GM19397 (cell line): ENCODE results near the gene TIMM29.

Experiments used
- ATAC-seq: cut with Tn5 transposase; IDR thresholded peaks from one replicate; pipeline ENCODE4 v1.9.1; 2021; ENCODE audit warnings: mild to moderate bottlenecking, moderate library complexity; ENCODE audit not compliant: unreplicated experiment

Gene TIMM29

DNA sequence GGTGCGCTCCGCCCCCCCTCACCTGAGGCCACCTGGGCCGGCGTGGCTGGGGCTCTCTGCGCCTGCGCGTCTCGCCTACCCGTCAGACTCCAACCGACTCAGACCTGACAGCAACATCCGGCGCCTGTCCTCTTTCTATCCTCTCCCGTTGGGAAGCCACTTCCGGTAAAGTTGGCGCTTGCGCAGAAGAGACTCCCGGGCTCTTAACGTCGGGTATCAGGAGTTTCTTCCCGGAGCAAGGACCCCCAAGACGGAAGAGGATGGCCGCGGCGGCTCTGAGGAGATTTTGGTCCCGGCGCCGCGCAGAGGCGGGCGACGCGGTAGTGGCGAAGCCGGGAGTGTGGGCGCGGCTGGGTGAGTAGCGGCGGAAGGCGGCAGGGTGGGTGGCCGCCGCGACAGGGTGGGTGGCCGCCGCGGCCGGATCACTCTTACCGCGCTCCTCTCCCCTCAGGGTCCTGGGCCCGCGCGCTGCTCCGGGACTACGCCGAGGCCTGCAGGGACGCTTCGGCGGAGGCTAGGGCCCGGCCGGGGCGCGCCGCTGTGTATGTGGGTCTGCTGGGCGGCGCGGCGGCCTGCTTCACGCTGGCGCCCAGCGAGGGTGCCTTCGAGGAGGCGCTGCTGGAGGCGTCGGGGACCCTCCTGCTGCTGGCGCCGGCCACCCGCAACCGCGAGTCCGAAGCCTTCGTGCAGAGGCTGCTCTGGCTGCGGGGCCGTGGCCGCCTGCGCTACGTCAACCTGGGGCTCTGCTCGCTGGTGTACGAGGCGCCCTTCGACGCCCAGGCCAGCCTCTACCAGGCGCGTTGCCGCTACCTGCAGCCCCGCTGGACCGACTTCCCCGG, at the start of gene TIMM29, which contains the start of gene YIPF2:
TIMM29 (plus strand) TSS at position 249 of the 839 bp plus-strand sequence; CDS start at position 261, 12 bp downstream.
YIPF2 (minus strand) TSS at position 77 of the 839 bp plus-strand sequence. CDS start 229 bp downstream, outside the sequence.
- ATAC-seq: peak; percentile 83

- no peak for ATAC-seq
Measured at GRCh38 chr19:10881403-10882107, 47.1 kb upstream of the TIMM29 start.

DNA sequence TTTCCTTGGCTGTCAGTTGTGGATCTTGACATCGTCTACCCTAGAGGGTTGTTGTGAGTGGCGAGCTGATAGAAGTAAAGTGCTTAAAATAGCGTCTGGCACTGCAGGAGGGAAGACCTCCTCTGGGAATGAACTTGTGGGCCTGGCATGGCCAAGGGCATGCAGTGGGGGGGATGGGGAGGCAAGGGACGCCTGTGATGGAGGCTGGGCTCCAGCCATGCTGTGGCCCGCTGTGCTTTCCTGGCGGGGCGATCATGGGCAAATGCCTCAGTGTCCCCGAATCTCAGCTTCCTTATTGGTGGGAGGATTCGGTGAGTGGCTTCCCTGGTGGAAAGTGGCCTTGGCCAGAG, 46.5 kb upstream of the TIMM29 start:
- no peak for ATAC-seq

- no peak for ATAC-seq
Measured at GRCh38 chr19:10884274-10884673, 44.3 kb upstream of the TIMM29 start.

- no peak for ATAC-seq
Measured at GRCh38 chr19:10885201-10886169, 43.1 kb upstream of the TIMM29 start.

GRCh38 chr19:10887616-10888367, 40.8 kb upstream of the TIMM29 start:
- no peak for ATAC-seq

DNA sequence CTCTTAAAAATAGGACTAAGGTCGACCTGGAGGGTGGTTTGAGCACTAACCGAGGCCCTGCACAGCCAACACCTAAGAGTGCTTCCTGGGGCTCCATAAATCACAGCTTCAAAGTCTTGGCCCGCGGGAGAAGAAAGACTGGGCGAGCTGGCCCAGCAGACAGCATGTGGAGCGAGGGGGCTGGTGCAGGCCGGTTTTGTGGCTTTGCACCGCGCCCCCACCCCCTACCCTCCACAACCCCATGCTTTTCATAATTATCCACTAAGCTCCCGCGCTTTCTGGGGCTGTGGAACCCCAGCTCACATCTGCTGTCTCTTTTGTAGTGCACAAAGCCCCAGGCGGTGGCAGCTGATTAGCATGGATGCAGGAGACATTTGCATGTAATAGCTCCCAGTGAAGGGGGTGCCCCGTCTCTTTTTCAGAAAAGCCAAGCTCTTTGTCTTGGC, 40.2 kb upstream of the TIMM29 start:
- ATAC-seq: no peak

- no peak for ATAC-seq
Measured at GRCh38 chr19:10889880-10890279, 38.7 kb upstream of the TIMM29 start.

DNA sequence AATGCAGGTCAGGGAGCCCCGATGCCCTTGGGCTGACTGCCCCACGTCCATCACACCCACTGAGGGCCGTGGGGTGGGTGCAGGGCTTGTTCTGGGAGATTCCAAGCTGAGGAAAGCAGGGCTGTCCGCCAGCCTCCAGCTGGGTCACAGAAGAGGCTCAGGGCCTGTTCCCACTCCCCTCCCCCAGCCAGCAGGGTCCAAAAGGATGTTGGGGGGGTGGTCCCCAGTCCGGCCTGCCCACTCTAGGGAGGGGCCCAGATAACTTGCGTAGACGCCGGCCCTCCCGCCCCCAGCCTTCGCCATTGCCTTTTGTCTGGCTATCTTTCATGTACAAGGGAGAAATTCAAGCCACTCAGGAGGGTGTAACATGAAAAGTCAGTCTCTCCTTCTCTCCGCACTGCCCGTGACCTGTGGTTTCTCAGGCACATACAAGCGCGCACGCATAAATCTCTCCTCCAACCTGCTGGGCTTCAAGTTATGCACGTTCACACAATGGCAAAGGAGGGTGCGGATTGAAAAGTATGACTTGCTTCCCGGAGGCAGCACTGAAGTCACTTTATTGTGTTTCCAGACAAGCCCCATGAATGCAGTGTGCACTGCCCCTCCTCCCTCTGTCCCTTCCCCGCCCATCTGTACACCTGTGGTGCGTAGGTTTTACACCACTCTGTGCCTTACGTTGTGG, 37.1 kb upstream of the TIMM29 start:
- no peak for ATAC-seq

- ATAC-seq: no peak
Measured at GRCh38 chr19:10892256-10892655, 36.4 kb upstream of the TIMM29 start.

DNA sequence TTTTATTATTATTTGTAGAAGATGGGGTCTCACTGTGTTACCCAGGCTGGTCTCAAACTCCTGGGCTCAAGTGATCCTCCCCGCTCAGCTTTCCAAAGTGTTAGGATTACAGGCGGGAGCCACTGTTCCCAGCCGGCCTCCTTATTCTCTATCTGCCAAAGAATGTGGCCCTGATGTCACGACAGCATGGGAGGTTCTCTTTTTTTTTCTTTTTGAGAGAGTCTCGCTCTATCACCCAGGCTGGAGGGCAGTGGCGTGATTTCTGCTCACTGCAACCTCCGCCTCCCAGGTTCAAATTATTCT, 33.7 kb upstream of the TIMM29 start:
- no peak for ATAC-seq

- ATAC-seq: no peak
Measured at GRCh38 chr19:10895363-10895762, 33.2 kb upstream of the TIMM29 start.

DNA sequence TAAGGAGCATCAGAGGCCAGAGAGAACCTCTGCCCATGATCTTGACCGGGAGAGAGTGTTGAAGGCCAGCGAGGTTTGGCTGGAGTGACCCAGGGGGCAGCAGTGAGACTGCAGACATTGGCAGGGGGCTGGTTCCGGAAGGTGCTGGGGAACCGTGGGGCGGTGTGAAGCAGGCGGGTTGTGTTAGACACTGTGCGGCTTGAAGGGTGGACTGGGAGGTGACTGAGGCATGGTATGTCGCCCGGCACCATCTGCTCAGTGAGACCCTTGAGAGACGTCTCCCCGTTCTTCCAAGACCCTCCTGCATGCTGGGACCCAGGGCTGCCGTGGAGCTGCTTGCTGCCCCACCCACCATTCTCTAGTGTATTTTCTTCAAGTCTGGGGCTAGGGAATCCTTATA, 32.7 kb upstream of the TIMM29 start:
- ATAC-seq: no peak

GRCh38 chr19:10896851-10897526, 31.6 kb upstream of the TIMM29 start:
- ATAC-seq: no peak

DNA sequence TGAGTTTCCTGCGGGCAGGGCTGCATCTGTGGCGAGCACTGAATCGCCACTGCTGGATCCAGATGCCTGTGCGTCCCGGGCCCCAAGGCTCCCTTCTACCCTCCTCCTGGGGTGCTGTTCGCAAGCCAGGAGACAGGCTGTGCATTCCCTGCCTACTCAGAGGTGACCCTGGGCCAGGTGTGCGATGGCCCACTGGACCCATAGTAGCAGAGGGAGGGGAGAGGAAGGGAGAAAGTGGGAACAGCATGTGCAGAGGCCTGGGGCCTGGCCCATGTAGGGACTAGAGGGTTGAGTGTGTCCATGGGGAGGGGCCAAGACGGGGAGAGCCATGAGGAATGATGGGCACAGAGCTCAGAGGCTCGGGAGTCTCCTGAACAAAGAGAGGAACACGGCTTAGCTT, 30.0 kb upstream of the TIMM29 start:
- no peak for ATAC-seq

DNA sequence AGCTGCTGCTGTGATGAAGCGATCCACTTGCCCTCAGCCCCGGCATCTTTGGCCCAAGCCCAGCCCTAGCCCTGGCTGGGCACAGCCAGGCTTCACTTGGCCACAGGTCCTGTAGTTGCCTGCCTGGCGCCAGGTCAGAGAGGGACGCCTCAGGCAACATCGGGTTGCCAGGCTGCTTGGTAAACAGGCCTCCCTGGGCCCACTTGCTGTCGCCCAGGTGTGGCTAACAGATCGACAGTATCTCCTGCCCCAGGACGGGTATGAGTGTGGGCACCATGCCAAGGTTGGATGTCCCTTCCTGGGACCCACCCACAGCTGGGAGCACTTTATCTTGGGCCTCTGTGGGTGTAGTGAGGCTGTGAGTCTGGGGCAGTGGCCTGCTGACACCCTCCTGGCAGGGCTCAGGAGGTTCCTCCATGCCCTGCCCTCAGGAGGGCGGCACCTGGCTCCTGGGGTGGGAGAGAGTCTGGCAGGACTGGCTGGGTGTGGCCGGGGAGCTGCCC, 29.4 kb upstream of the TIMM29 start:
- ATAC-seq: no peak

DNA sequence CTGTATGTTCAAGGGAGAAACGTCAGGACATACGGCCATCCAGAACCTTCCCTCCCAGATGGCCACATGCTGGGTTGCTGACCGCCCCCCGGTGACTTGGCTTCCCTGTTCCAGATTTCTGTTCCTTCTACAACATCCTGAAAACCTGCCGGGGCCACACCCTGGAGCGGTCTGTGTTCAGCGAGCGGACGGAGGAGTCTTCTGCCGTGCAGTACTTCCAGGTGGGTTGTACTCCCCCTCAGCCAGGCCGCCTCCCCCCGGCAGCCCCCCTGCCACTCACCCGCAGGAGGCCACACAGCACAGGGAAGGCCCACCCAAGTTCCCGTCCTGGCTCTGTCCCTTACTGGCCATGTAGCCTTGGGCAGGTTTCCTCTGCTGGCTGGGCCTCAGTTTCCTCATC, 20.7 kb upstream of the TIMM29 start:
- ATAC-seq: no peak

DNA sequence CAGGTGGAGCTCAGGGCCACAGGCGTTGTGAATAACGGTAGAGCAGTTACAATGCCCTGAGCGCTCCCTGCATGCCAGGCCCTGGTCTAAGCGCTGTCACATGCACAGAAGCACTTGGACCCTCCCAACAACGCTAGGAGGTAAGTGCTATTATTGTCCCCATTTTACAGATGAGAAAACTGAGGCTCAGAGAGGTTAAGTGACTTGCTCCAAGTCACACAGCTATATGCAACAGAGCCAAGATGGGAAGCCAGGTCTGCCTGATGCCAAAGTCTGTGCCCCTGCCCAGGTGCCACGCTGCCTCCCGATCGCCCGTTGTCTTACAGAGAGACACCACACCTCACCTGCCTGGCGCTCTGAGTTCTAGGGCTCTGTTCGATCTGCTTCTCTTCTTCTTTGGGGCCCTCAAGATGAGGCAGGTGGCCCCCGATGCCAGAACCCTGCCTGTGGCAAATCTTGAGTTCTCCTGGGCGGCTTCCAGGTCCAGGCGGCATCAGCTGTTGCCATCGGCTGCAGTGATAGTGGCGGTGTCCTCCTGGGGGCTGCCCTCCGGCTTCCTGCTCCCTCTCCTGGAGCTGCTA, 20.1 kb upstream of the TIMM29 start:
- ATAC-seq: no peak
